Posterior cingulate gyrus (tissue), 11 donors: ENCODE results near the gene SLC25A34.

Experiments
- DNase-seq, 10 donors: peaks; one replicate each; pipeline versions ENCODE4 v3.0.0 to v3.0.0-alpha.2; 2020 to 2021; ENCODE audit warnings: mixed read lengths in 3 of 10
- intact Hi-C: fragments of 100-400 bp; cut with DNase I; formaldehyde crosslinking; loops from one replicate; pipeline ENCODE4 v1.15.1; 2023

The SLC25A34 gene

GRCh38 chr1:15748690-15749398 is 12.8 kb downstream of the SLC25A34 start:
- intact Hi-C loops: no loop called here
- DNase-seq: no peak

- intact Hi-C loops: no loop called here
- no peak for DNase-seq
These were observed 13.6 kb downstream of the SLC25A34 start for GRCh38 chr1:15749399-15750291.

GRCh38 chr1:15750924-15751323 is 14.9 kb downstream of the SLC25A34 start:
- intact Hi-C loops: no loop called here
- no peak for DNase-seq

- no peak for DNase-seq
- intact Hi-C loops: no loop called here
These were observed 15.7 kb downstream of the SLC25A34 start for GRCh38 chr1:15751717-15752116.

GRCh38 chr1:15753776-15754175 is 17.7 kb downstream of the SLC25A34 start:
- DNase-seq: peak in 1 of 10 donors; percentile 72
- intact Hi-C loops: no loop called here

GRCh38 chr1:15755021-15755645 is 19.1 kb downstream of the SLC25A34 start:
- DNase-seq: no peak
- intact Hi-C loops: no loop called here

- DNase-seq: no peak
- intact Hi-C loops: no loop called here
These were observed 19.6 kb downstream of the SLC25A34 start for GRCh38 chr1:15755646-15756040.

- peak in 1 of 10 donors; percentile 73 for DNase-seq
- intact Hi-C loops: no loop called here
These were observed 20.3 kb downstream of the SLC25A34 start for GRCh38 chr1:15756143-15757015.

GRCh38 chr1:15757016-15757543 is 21.0 kb downstream of the SLC25A34 start:
- intact Hi-C loops: no loop called here
- no peak for DNase-seq

GRCh38 chr1:15757575-15758342 is 21.7 kb downstream of the SLC25A34 start:
- DNase-seq: no peak
- intact Hi-C loops: no loop called here

GRCh38 chr1:15758343-15758931 is 22.4 kb downstream of the SLC25A34 start, which contains the start of gene FBLIM1:
Gene FBLIM1, plus strand, starts transcription at chr1:15758795. Its CDS starts 6,189 bp downstream, at chr1:15764984.
- intact Hi-C loops: no loop called here

GRCh38 chr1:15758953-15759661 is 23.0 kb downstream of the SLC25A34 start:
- no peak for DNase-seq
- intact Hi-C loops: no loop called here

More at GRCh38 chr1:15758343-15758931, 22.4 kb downstream of the SLC25A34 start, which contains the start of gene FBLIM1:
- DNase-seq: no peak

- intact Hi-C loops: no loop called here
- no peak for DNase-seq
These were observed 24.6 kb downstream of the SLC25A34 start for GRCh38 chr1:15760520-15761211.

- intact Hi-C loops: no loop called here
- DNase-seq: no peak
These were observed 25.5 kb downstream of the SLC25A34 start for GRCh38 chr1:15761366-15762128.

GRCh38 chr1:15762546-15762945 is 26.5 kb downstream of the SLC25A34 start:
- intact Hi-C loops: no loop called here
- DNase-seq: no peak

- intact Hi-C loops: no loop called here
- no peak for DNase-seq
These were observed 28.3 kb downstream of the SLC25A34 start for GRCh38 chr1:15764269-15764764.

- intact Hi-C loops: no loop called here
- DNase-seq: no peak
These were observed 28.8 kb downstream of the SLC25A34 start for GRCh38 chr1:15764890-15765289.
